ENCODE measurements around the gene ACO2.
A peak's percentile ranks its signal among the peaks of the same experiment; 100 is the strongest.

ACO2 gene

GRCh38 chr22:41445129-41446056, 23.5 kb upstream of the ACO2 start (continued):
- no peak for TF ChIP-seq ZBTB10 (tag by site-specific recombination; IDR thresholded peaks at IDR 0.05)
- TF ChIP-seq ZNF548 (tag by site-specific recombination; IDR thresholded peaks at IDR 0.05), result no peak
- TF ChIP-seq EGR2 (tag by site-specific recombination; IDR thresholded peaks at IDR 0.05; ENCODE audit: low read depth), result peak; percentile 78
- TF ChIP-seq ZNF121 (tag by site-specific recombination; IDR thresholded peaks at IDR 0.05), result no peak; the same call in 1 of the 2 replicates
- peak; percentile 28; the same call in 1 of the 2 replicates for TF ChIP-seq ZBTB11 (tag by site-specific recombination; conservative IDR thresholded peaks at IDR 0.05; ENCODE audit: low read depth)
- peak; percentile 35 for TF ChIP-seq SP2 (tag by site-specific recombination; IDR thresholded peaks at IDR 0.05)
- no peak for TF ChIP-seq ZNF239 (tag by site-specific recombination; IDR thresholded peaks at IDR 0.05)
- TF ChIP-seq ZSCAN30 (tag by site-specific recombination; IDR thresholded peaks at IDR 0.05), result 0 out of 2 replicates have a peak, but pooled peaks have one; percentile 6
- no peak for TF ChIP-seq ZNF274 (IDR thresholded peaks at IDR 0.05; ENCODE audit: low read length)
- no peak for TF ChIP-seq ZNF274 (tag by site-specific recombination; IDR thresholded peaks at IDR 0.05; ENCODE audit: borderline replicate concordance)
- TF ChIP-seq ZBTB1 (tag by site-specific recombination; IDR thresholded peaks at IDR 0.05), result peak; percentile 20; the same call in 1 of the 2 replicates
- TF ChIP-seq ZNF658 (tag by site-specific recombination; IDR thresholded peaks at IDR 0.05), result no peak
- TF ChIP-seq ZNF488 (tag by site-specific recombination; IDR thresholded peaks at IDR 0.05), result no peak
- no peak for TF ChIP-seq ZNF473 (tag by site-specific recombination; IDR thresholded peaks at IDR 0.05)
- 0 out of 2 replicates have a peak, but pooled peaks have one; percentile 49 for TF ChIP-seq ZEB2 (tag by site-specific recombination; IDR thresholded peaks at IDR 0.05)
- TF ChIP-seq REST (tag by site-specific recombination; IDR thresholded peaks at IDR 0.05), result no peak
- no peak for TF ChIP-seq ZNF175 (tag by site-specific recombination; IDR thresholded peaks at IDR 0.05)
- TF ChIP-seq ZNF394 (tag by site-specific recombination; IDR thresholded peaks at IDR 0.05; ENCODE audit: borderline replicate concordance), result peak; percentile 30; the same call in 1 of the 2 replicates
- TF ChIP-seq ZNF16 (tag by site-specific recombination; IDR thresholded peaks at IDR 0.05; ENCODE audit: low read depth), result no peak
- TF ChIP-seq RBAK (tag by site-specific recombination; IDR thresholded peaks at IDR 0.05), result no peak
- peak; percentile 46; the same call in 1 of the 2 replicates for TF ChIP-seq PRDM4 (tag by site-specific recombination; IDR thresholded peaks at IDR 0.05)
- no peak for TF ChIP-seq ZNF645 (tag by site-specific recombination; IDR thresholded peaks at IDR 0.05)
- no peak for TF ChIP-seq ZNF76 (tag by site-specific recombination; IDR thresholded peaks at IDR 0.05; ENCODE audit: borderline replicate concordance, low read depth)
- TF ChIP-seq WT1 (tag by site-specific recombination; IDR thresholded peaks at IDR 0.05), result peak; percentile 93
